Central memory CD8-positive, alpha-beta T cell (primary cell): ENCODE results near the gene XYLT1.
A peak's percentile ranks its signal among the peaks of the same experiment; 100 is the strongest.

Source experiments
- ATAC-seq: fragments of 150-1000 bp; cut with Tn5 transposase; replicated peaks from 2 replicates; pipeline ENCODE4 v1.10.0; 2022; ENCODE audit warnings: mild to moderate bottlenecking, moderate FRiP score, moderate number of reproducible peaks; ENCODE audit not compliant: poor library complexity, severe bottlenecking; ENCODE audit errors: extremely low read depth
- DNase-seq, 2 donors: peaks; one replicate each; pipeline ENCODE4 v3.0.0; 2021; ENCODE audit warnings: low spot score in 2 of 2
- H3K27ac Mint-ChIP-seq: one replicate; pipeline ENCODE4 v1.8.0; 2022; ENCODE audit warnings: low read depth, mild to moderate bottlenecking, moderate library complexity, mixed read lengths
- H3K27me3 Mint-ChIP-seq: one replicate; pipeline ENCODE4 v1.8.0; 2022; ENCODE audit warnings: mixed read lengths
- H3K36me3 Mint-ChIP-seq: one replicate; pipeline ENCODE4 v1.8.0; 2022; ENCODE audit warnings: mild to moderate bottlenecking, moderate library complexity, mixed read lengths; ENCODE audit not compliant: insufficient read depth
- H3K4me1 Mint-ChIP-seq: one replicate; pipeline ENCODE4 v1.8.0; 2022; ENCODE audit warnings: mixed read lengths
- H3K4me3 Mint-ChIP-seq: one replicate; pipeline ENCODE4 v1.8.0; 2022; ENCODE audit warnings: mild to moderate bottlenecking, moderate library complexity, mixed read lengths
- H3K9me3 Mint-ChIP-seq: one replicate; pipeline ENCODE4 v1.8.0; 2022; ENCODE audit warnings: mixed read lengths

The XYLT1 gene

GRCh38 chr16:17224879-17225281 is 245.9 kb downstream of the XYLT1 start:
- ATAC-seq (peak; percentile 81), DNase-seq (peak in 1 of 2 donors; percentile 16)
- Mint-ChIP-seq H3K27me3 (no peaks in the 10 kb centered on the region), H3K36me3 (peaks cover 6% of the 10 kb centered on the region), H3K27ac (peak overlapping the region; percentile 14), H3K4me3 (no peak overlapping the region), H3K4me1 (peaks cover 30% of the 10 kb centered on the region), H3K9me3 (no peaks in the 10 kb centered on the region)

DNA sequence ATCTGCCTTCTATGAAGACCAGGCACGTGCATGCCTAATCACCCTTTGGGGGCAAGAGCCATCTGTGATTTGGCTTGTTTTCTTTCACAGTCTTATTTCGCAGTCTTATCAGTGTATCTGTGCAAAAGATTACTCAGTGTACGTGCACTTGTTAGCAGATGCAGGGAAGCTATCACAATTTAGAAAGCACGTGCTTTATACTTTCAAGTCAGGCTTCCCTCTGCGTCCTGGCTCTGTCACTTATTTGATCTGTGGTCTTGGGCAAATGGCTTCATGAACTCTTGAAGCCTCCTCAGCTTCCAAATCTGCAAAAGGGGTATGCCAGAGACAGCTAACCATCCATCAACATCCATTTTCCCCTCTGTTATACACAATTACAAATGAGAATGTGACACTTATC is 246.4 kb downstream of the XYLT1 start:
- Mint-ChIP-seq H3K27ac (peak overlapping the region; percentile 14), H3K27me3 (no peaks in the 10 kb centered on the region), H3K36me3 (peaks cover 6% of the 10 kb centered on the region), H3K4me3 (no peak overlapping the region), H3K9me3 (no peaks in the 10 kb centered on the region), H3K4me1 (peaks cover 34% of the 10 kb centered on the region)
- ATAC-seq (no peak), DNase-seq (no peak)

- Mint-ChIP-seq H3K27ac (no peak overlapping the region), H3K4me3 (no peak overlapping the region), H3K36me3 (peaks cover 8% of the 10 kb centered on the region), H3K27me3 (no peaks in the 10 kb centered on the region), H3K4me1 (peaks cover 34% of the 10 kb centered on the region), H3K9me3 (no peaks in the 10 kb centered on the region)
- DNase-seq: no peak
- ATAC-seq: no peak
These were observed 247.2 kb downstream of the XYLT1 start for GRCh38 chr16:17223576-17223975.

GRCh38 chr16:17222871-17223401 is 247.8 kb downstream of the XYLT1 start:
- H3K4me3 Mint-ChIP-seq: no peak overlapping the region
- H3K27ac Mint-ChIP-seq: no peak overlapping the region
- no peak for DNase-seq
- H3K4me1 Mint-ChIP-seq: peaks cover 30% of the 10 kb centered on the region
- H3K27me3 Mint-ChIP-seq: no peaks in the 10 kb centered on the region
- H3K9me3 Mint-ChIP-seq: no peaks in the 10 kb centered on the region
- no peak for ATAC-seq
- H3K36me3 Mint-ChIP-seq: peaks cover 8% of the 10 kb centered on the region

DNA sequence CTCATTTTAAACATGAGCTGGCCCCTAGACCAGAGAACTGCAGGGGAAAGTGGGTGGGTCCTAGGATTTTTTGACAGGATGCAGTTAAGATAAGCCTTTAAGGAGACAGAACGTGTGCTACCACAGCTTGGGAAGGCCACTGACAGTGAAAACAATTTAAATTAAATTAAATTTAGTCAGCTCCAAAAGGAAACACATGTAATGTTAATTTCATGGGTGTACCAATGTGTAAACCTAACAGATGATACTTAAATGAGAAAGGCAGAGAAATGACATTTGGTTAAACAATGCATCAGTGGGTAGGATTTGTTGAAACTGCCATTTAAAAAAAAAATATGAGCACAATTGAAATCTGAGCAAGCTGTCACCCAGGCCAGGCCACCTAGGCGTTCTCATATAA is 250.8 kb downstream of the XYLT1 start:
- no peak overlapping the region for H3K27ac Mint-ChIP-seq
- H3K4me3 Mint-ChIP-seq: no peak overlapping the region
- peaks cover 6% of the 10 kb centered on the region for H3K36me3 Mint-ChIP-seq
- peaks cover 22% of the 10 kb centered on the region for H3K4me1 Mint-ChIP-seq
- DNase-seq: no peak
- no peaks in the 10 kb centered on the region for H3K27me3 Mint-ChIP-seq
- no peak for ATAC-seq
- H3K9me3 Mint-ChIP-seq: no peaks in the 10 kb centered on the region

DNA sequence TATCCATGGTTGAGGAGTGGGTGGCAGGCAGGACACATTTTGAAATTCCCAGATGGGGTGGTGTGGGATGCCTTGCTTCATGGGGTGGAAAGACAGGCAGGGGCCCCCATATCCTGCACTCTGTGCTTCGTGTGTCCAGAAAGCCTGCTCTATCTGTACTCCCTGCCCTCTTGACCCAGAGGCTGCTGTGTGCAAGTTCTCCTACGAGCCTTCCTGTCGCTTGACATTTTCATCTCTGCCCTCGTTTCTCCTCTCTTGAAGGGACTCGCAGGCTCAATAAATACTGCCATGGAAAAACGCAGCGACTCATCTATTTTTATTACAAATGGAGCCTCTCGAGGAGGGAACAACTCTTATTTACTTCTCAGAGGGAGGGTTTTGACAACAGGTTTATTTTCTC is 254.8 kb downstream of the XYLT1 start:
- Mint-ChIP-seq H3K4me3 (no peak overlapping the region), H3K27ac (no peak overlapping the region), H3K4me1 (peaks cover 21% of the 10 kb centered on the region), H3K36me3 (peaks cover 9% of the 10 kb centered on the region), H3K27me3 (no peaks in the 10 kb centered on the region), H3K9me3 (no peaks in the 10 kb centered on the region)
- ATAC-seq: no peak
- DNase-seq: no peak

GRCh38 chr16:17215306-17215705 is 255.5 kb downstream of the XYLT1 start:
- no peaks in the 10 kb centered on the region for H3K27me3 Mint-ChIP-seq
- no peaks in the 10 kb centered on the region for H3K9me3 Mint-ChIP-seq
- no peak for ATAC-seq
- peaks cover 9% of the 10 kb centered on the region for H3K36me3 Mint-ChIP-seq
- no peak for DNase-seq
- no peak overlapping the region for H3K27ac Mint-ChIP-seq
- H3K4me1 Mint-ChIP-seq: peaks cover 21% of the 10 kb centered on the region
- no peak overlapping the region for H3K4me3 Mint-ChIP-seq

GRCh38 chr16:17213974-17214373 is 256.8 kb downstream of the XYLT1 start:
- DNase-seq: no peak
- H3K36me3 Mint-ChIP-seq: peaks cover 7% of the 10 kb centered on the region
- no peak for ATAC-seq
- H3K27ac Mint-ChIP-seq: no peak overlapping the region
- no peaks in the 10 kb centered on the region for H3K9me3 Mint-ChIP-seq
- no peaks in the 10 kb centered on the region for H3K27me3 Mint-ChIP-seq
- peaks cover 16% of the 10 kb centered on the region for H3K4me1 Mint-ChIP-seq
- no peak overlapping the region for H3K4me3 Mint-ChIP-seq

- Mint-ChIP-seq H3K4me1 (peaks cover 16% of the 10 kb centered on the region), H3K27me3 (no peaks in the 10 kb centered on the region), H3K36me3 (peaks cover 7% of the 10 kb centered on the region), H3K9me3 (no peaks in the 10 kb centered on the region), H3K27ac (no peak overlapping the region), H3K4me3 (no peak overlapping the region)
- ATAC-seq: no peak
- no peak for DNase-seq
These were observed 257.7 kb downstream of the XYLT1 start for GRCh38 chr16:17213025-17213424.

GRCh38 chr16:17212606-17213005 is 258.2 kb downstream of the XYLT1 start:
- Mint-ChIP-seq H3K9me3 (no peaks in the 10 kb centered on the region), H3K4me3 (no peak overlapping the region)
- ATAC-seq: no peak

GRCh38 chr16:17211797-17212196 is 259.0 kb downstream of the XYLT1 start:
- H3K36me3 Mint-ChIP-seq: peaks cover 7% of the 10 kb centered on the region
- no peak overlapping the region for H3K27ac Mint-ChIP-seq
- no peak for ATAC-seq
- H3K27me3 Mint-ChIP-seq: no peaks in the 10 kb centered on the region
- no peak overlapping the region for H3K4me3 Mint-ChIP-seq
- H3K9me3 Mint-ChIP-seq: no peaks in the 10 kb centered on the region
- H3K4me1 Mint-ChIP-seq: peaks cover 16% of the 10 kb centered on the region
- DNase-seq: peak in 1 of 2 donors; percentile 11

More at GRCh38 chr16:17212606-17213005, 258.2 kb downstream of the XYLT1 start:
- no peaks in the 10 kb centered on the region for H3K27me3 Mint-ChIP-seq
- H3K27ac Mint-ChIP-seq: no peak overlapping the region
- peaks cover 16% of the 10 kb centered on the region for H3K4me1 Mint-ChIP-seq
- no peak for DNase-seq
- H3K36me3 Mint-ChIP-seq: peaks cover 7% of the 10 kb centered on the region

DNA sequence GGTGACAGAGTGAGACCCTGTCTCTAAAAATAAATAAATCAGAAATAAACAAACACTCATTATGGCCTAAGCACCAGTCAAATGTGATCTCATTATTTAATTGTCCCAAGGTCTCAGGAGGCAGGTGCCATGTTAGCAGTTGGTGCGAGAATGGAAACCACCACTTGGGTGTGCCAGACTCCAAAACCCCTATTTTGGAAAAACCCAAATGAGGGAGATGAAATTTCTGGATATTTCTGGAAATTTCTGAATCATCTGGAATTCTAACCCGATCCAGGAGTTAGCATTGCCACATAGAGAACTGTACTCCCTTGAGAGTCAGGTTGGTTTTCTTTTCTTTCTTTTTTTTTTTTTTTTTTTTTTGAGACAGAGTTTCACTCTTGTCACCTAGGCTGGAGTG is 264.0 kb downstream of the XYLT1 start:
- no peaks in the 10 kb centered on the region for H3K27me3 Mint-ChIP-seq
- ATAC-seq (no peak), DNase-seq (no peak)
- no peak overlapping the region for H3K27ac Mint-ChIP-seq
- H3K4me1 Mint-ChIP-seq: peaks cover 3% of the 10 kb centered on the region
- no peak overlapping the region for H3K4me3 Mint-ChIP-seq
- no peaks in the 10 kb centered on the region for H3K36me3 Mint-ChIP-seq
- H3K9me3 Mint-ChIP-seq: no peaks in the 10 kb centered on the region

DNA sequence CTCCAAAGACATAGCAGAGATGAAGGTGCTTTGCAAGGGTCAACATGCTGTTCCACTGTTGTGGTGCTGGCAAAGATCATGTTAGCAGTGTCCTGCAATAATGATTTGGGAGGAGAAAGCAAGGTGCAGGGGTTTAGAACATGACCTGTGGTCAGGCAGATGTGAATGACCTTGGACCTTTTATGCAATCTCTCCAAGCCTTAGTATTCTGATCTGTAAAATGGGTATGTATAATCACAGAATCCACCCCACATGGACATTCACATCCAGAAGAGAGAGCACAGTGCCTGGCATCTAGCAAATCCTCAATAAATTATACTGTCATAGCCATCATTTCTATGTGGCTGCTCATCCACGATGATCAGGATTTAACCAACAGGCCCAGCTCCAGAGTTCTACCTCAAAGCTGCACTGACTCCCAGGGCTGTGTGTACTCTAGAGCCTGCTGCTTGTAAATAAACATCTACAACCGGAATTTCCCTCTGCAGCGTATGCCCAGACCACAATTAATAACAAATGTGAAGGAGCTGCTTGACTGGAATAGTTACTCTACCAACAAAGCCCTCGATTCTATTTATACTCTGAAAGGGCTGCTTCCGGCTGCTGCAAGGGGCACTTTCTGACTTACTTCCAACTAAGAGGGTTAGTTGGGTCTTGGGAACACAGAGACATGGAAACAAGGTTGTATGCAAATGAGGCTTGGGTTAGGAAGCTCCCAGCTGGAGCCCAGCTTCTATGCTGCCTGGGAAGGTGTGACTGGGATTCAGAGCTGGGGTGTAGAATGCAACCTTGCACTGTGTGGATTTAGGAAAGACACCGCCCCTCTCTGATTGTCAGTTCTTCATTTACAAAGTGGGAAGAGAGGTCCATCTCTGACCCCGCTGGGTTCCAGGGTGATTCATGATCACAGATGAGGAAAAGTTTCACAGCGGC is 265.2 kb downstream of the XYLT1 start:
- no peaks in the 10 kb centered on the region for H3K27me3 Mint-ChIP-seq
- H3K4me3 Mint-ChIP-seq: no peak overlapping the region
- peaks cover 3% of the 10 kb centered on the region for H3K4me1 Mint-ChIP-seq
- no peaks in the 10 kb centered on the region for H3K9me3 Mint-ChIP-seq
- no peak overlapping the region for H3K27ac Mint-ChIP-seq
- DNase-seq (no peak), ATAC-seq (no peak)
- H3K36me3 Mint-ChIP-seq: peaks cover under 1% of the 10 kb centered on the region
